ENCODE data around the gene B3GNT3. TPM values are rescaled to one million over a fixed set of nuclear protein-coding genes. Genes with fewer than 3 reads are reported as not detected.

The B3GNT3 gene
- total and polyA plus RNA-seq, 2 of the 13 experiments (the other 11 are each of a cell fraction or from before 2014, with no cell fraction given): 0.86 to 4.0 TPM

- TF ChIP-seq GLI4 (CRISPR knock-in tag; IDR thresholded peaks at IDR 0.05; ENCODE audit: borderline replicate concordance): no peak
- no peak for TF ChIP-seq HOMEZ (CRISPR knock-in tag; IDR thresholded peaks at IDR 0.05; ENCODE audit: low read depth)
- no peak for TF ChIP-seq ZNF546 (CRISPR knock-in tag; conservative IDR thresholded peaks at IDR 0.05)
- no peak for TF ChIP-seq NCOR1 (IDR thresholded peaks at IDR 0.05; ENCODE audit: borderline replicate concordance, low read length)
- no peak for TF ChIP-seq ZNF326 (CRISPR knock-in tag; IDR thresholded peaks at IDR 0.05; ENCODE audit: borderline replicate concordance)
- TF ChIP-seq, protein P1, sequence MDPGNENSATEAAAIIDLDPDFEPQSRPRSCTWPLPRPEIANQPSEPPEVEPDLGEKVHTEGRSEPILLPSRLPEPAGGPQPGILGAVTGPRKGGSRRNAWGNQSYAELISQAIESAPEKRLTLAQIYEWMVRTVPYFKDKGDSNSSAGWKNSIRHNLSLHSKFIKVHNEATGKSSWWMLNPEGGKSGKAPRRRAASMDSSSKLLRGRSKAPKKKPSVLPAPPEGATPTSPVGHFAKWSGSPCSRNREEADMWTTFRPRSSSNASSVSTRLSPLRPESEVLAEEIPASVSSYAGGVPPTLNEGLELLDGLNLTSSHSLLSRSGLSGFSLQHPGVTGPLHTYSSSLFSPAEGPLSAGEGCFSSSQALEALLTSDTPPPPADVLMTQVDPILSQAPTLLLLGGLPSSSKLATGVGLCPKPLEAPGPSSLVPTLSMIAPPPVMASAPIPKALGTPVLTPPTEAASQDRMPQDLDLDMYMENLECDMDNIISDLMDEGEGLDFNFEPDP (CRISPR knock-in tag; conservative IDR thresholded peaks at IDR 0.05): no peak
- no peak for TF ChIP-seq CC2D1A (CRISPR knock-in tag; IDR thresholded peaks at IDR 0.05)
- TF ChIP-seq, protein P2, sequence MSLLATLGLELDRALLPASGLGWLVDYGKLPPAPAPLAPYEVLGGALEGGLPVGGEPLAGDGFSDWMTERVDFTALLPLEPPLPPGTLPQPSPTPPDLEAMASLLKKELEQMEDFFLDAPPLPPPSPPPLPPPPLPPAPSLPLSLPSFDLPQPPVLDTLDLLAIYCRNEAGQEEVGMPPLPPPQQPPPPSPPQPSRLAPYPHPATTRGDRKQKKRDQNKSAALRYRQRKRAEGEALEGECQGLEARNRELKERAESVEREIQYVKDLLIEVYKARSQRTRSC (CRISPR knock-in tag; IDR thresholded peaks at IDR 0.05; ENCODE audit: low read depth): no peak
- no peak for TF ChIP-seq PAWR (CRISPR knock-in tag; IDR thresholded peaks at IDR 0.05; ENCODE audit: borderline replicate concordance)
- no peak for TF ChIP-seq ZNF609 (CRISPR knock-in tag; IDR thresholded peaks at IDR 0.05; ENCODE audit: borderline replicate concordance)
- TF ChIP-seq ZBTB33 (CRISPR knock-in tag; IDR thresholded peaks at IDR 0.05): no peak
- TF ChIP-seq, protein P3, sequence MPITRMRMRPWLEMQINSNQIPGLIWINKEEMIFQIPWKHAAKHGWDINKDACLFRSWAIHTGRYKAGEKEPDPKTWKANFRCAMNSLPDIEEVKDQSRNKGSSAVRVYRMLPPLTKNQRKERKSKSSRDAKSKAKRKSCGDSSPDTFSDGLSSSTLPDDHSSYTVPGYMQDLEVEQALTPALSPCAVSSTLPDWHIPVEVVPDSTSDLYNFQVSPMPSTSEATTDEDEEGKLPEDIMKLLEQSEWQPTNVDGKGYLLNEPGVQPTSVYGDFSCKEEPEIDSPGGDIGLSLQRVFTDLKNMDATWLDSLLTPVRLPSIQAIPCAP (CRISPR knock-in tag; IDR thresholded peaks at IDR 0.05; ENCODE audit: low read depth): no peak
- TF ChIP-seq MLX (CRISPR knock-in tag; IDR thresholded peaks at IDR 0.05): 0 out of 2 replicates have a peak, but pooled peaks have one; percentile 30
- TF ChIP-seq ADNP (CRISPR knock-in tag; IDR thresholded peaks at IDR 0.05): peak; percentile 91; the same call in 1 of the 2 replicates
- peak; percentile 55; the same call in 1 of the 2 replicates for TF ChIP-seq SAP130 (CRISPR knock-in tag; IDR thresholded peaks at IDR 0.05; ENCODE audit: low read depth)
- no peak for TF ChIP-seq ZSCAN30 (CRISPR knock-in tag; IDR thresholded peaks at IDR 0.05)
Observed at GRCh38 chr19:17751103-17751911, 43.6 kb upstream of the B3GNT3 start, which contains the start of gene FCHO1 (continued).

All from HepG2 (cell line).